T1000 (cell line): Measurements from ENCODE around the gene ANTXR2.
"Not testable (repeated sequence)": the region's sequence is repeated elsewhere in the genome, so short reads cannot be mapped to it uniquely, and the experiment has no call there.

Source experiments
- DNase-seq: peaks from one replicate; lab custom pipeline; 2025; ENCODE audit warnings: mixed read lengths; lab: John Stamatoyannopoulos, UW

The ANTXR2 gene

GRCh38 chr4:79991100-79991499 is 81.9 kb downstream of the ANTXR2 start:
- DNase-seq, result not testable (repeated sequence)

- no peak for DNase-seq
Observed at GRCh38 chr4:79987401-79987800, 85.6 kb downstream of the ANTXR2 start.

- DNase-seq, result no peak
Observed at GRCh38 chr4:79983431-79983830, 89.6 kb downstream of the ANTXR2 start.

- no peak for DNase-seq
Observed at GRCh38 chr4:79982601-79983322, 90.3 kb downstream of the ANTXR2 start.

GRCh38 chr4:79980448-79980847 is 92.6 kb downstream of the ANTXR2 start:
- DNase-seq, result no peak

GRCh38 chr4:79979785-79980437 is 93.1 kb downstream of the ANTXR2 start:
- no peak for DNase-seq

GRCh38 chr4:79977131-79977840 is 95.7 kb downstream of the ANTXR2 start:
- DNase-seq, result no peak

- DNase-seq, result no peak
Observed at GRCh38 chr4:79964400-79965211, 108.4 kb downstream of the ANTXR2 start.

- DNase-seq, result no peak
Observed at GRCh38 chr4:79964020-79964399, 109.0 kb downstream of the ANTXR2 start.

GRCh38 chr4:79959652-79960051 is 113.4 kb downstream of the ANTXR2 start:
- DNase-seq, result no peak

GRCh38 chr4:79958466-79959264 is 114.4 kb downstream of the ANTXR2 start:
- DNase-seq, result no peak

- DNase-seq, result no peak
Observed at GRCh38 chr4:79949178-79949577, 123.9 kb downstream of the ANTXR2 start.

GRCh38 chr4:79948739-79949138 is 124.3 kb downstream of the ANTXR2 start:
- DNase-seq, result no peak

- no peak for DNase-seq
Observed at GRCh38 chr4:79948261-79948660, 124.8 kb downstream of the ANTXR2 start.

- no peak for DNase-seq
Observed at GRCh38 chr4:79947386-79947785, 125.6 kb downstream of the ANTXR2 start.

- no peak for DNase-seq
Observed at GRCh38 chr4:79935274-79935673, 137.8 kb downstream of the ANTXR2 start.

- DNase-seq, result no peak
Observed at GRCh38 chr4:79934660-79935059, 138.4 kb downstream of the ANTXR2 start.

GRCh38 chr4:79927931-79928330 is 145.1 kb downstream of the ANTXR2 start:
- DNase-seq, result no peak

- no peak for DNase-seq
Observed at GRCh38 chr4:79923281-79923680, 149.7 kb downstream of the ANTXR2 start.

- no peak for DNase-seq
Observed at GRCh38 chr4:79922011-79922410, 151.0 kb downstream of the ANTXR2 start.

GRCh38 chr4:79920163-79920853 is 152.7 kb downstream of the ANTXR2 start:
- DNase-seq, result no peak
